K562 (cell line): ENCODE results near the gene ZNF865. TPM values are rescaled to one million over a fixed set of nuclear protein-coding genes. Genes with fewer than 3 reads are reported as not detected.

Source experiments
- BHLHE40 ChIP-seq: IDR thresholded peaks from 2 replicates; pipeline ENCODE4 v1.6.1; 2011; ENCODE audit warnings: low read length, improper control_type of control experiment
- CXXC5 ChIP-seq: fragments of 250-450 bp; sonication (Bioruptor Pico); IDR thresholded peaks from 2 replicates; pipeline ENCODE4 v1.8.0; 2022; ENCODE audit warnings: inconsistent platforms, mild to moderate bottlenecking, moderate library complexity
- E2F6 ChIP-seq, 2 experiments: IDR thresholded peaks; 2 replicates each; pipeline ENCODE4 v1.6.1; 2011; ENCODE audit warnings: borderline replicate concordance in 1 of 2, control low read depth in 1 of 2, low read depth in 1 of 2, low read length in 1 of 2, mild to moderate bottlenecking in 1 of 2, mixed read lengths in 1 of 2, moderate library complexity in 1 of 2; ENCODE audit not compliant: insufficient read depth in 1 of 2, insufficient read length in 1 of 2, poor library complexity in 1 of 2, severe bottlenecking in 1 of 2; ENCODE audit errors: extremely low read depth in 1 of 2
- ETV1 ChIP-seq: fragments of 450-650 bp; conservative IDR thresholded peaks from 2 replicates; pipeline ENCODE4 v1.6.1; 2016; ENCODE audit warnings: missing genetic modification characterization, control low read depth, low read depth, missing compliant biosample characterization
- GABPA ChIP-seq: fragments of 200-800 bp; sonication (Bioruptor generic); conservative IDR thresholded peaks from 2 replicates; pipeline ENCODE4 v1.6.1; 2016; ENCODE audit warnings: low read depth, missing genetic modification characterization, missing compliant biosample characterization
- HEY1 ChIP-seq: fragments of 250-450 bp; sonication (Bioruptor Pico); IDR thresholded peaks from 2 replicates; pipeline ENCODE4 v1.5.0; 2020; ENCODE audit warnings: mild to moderate bottlenecking, moderate library complexity, borderline replicate concordance
- HMBOX1 ChIP-seq: sonication (generic); IDR thresholded peaks from 2 replicates; pipeline ENCODE4 v1.6.1; 2016
- KDM1A ChIP-seq, 2 experiments: fragments of 450-650 bp; IDR thresholded peaks; 2 replicates each; pipeline ENCODE4 v1.6.1; 2016; ENCODE audit warnings: mild to moderate bottlenecking in 2 of 2
- KHSRP ChIP-seq: fragments of 450-650 bp; IDR thresholded peaks from 2 replicates; pipeline ENCODE4 v1.6.1; 2017
- LEF1 ChIP-seq: fragments of 450-650 bp; IDR thresholded peaks from 2 replicates; pipeline ENCODE4 v1.6.1; 2016; ENCODE audit warnings: mild to moderate bottlenecking
- MEF2D ChIP-seq: conservative IDR thresholded peaks from 2 replicates; pipeline ENCODE4 v1.6.1; 2016; ENCODE audit warnings: low read depth, missing genetic modification characterization, missing compliant biosample characterization
- NFXL1 ChIP-seq: fragments of 450-650 bp; formaldehyde crosslinking; IDR thresholded peaks from 2 replicates; pipeline ENCODE4 v1.4.0; 2021; ENCODE audit warnings: mild to moderate bottlenecking
- PRPF4 ChIP-seq: fragments of 200-400 bp; formaldehyde crosslinking; IDR thresholded peaks from one replicate; pipeline ENCODE4 v1.6.1; 2017; ENCODE audit warnings: low read length, low read depth, mild to moderate bottlenecking; ENCODE audit not compliant: insufficient read depth, poor library complexity, severe bottlenecking
- RBM25 ChIP-seq: fragments of 200-400 bp; formaldehyde crosslinking; IDR thresholded peaks from 2 replicates; pipeline ENCODE4 v1.6.1; 2018; ENCODE audit warnings: low read length, low read depth, moderate library complexity; ENCODE audit not compliant: severe bottlenecking
- SAFB ChIP-seq: fragments of 200-400 bp; formaldehyde crosslinking; IDR thresholded peaks from 2 replicates; pipeline ENCODE4 v1.6.1; 2017; ENCODE audit warnings: low read depth, low read length, borderline replicate concordance
- SETDB1 ChIP-seq: IDR thresholded peaks from one replicate; pipeline ENCODE4 v1.6.1; 2012; ENCODE audit warnings: low read length, control low read depth, inconsistent platforms
- SMARCA4 ChIP-seq: fragments of 450-650 bp; IDR thresholded peaks from 2 replicates; pipeline ENCODE4 v1.6.1; 2016
- SMARCA5 ChIP-seq: fragments of 450-650 bp; IDR thresholded peaks from 2 replicates; pipeline ENCODE4 v1.6.1; 2016
- ZBTB26 ChIP-seq: fragments of 450-650 bp; formaldehyde crosslinking; IDR thresholded peaks from 2 replicates; pipeline ENCODE4 v1.4.0; 2022; ENCODE audit warnings: missing genetic modification characterization
- ZBTB7A ChIP-seq: IDR thresholded peaks from 2 replicates; pipeline ENCODE4 v1.6.1; 2011; ENCODE audit warnings: low read depth, mild to moderate bottlenecking, low read length, moderate library complexity, borderline replicate concordance; ENCODE audit not compliant: control insufficient read depth
- ZC3H8 ChIP-seq: fragments of 450-650 bp; IDR thresholded peaks from 2 replicates; pipeline ENCODE4 v1.6.1; 2017
- ZFP1 ChIP-seq: fragments of 450-650 bp; formaldehyde crosslinking; IDR thresholded peaks from 2 replicates; pipeline ENCODE4 v1.4.0; 2020; ENCODE audit warnings: mild to moderate bottlenecking, mixed read lengths
- ZNF143 ChIP-seq: sonication (generic); formaldehyde crosslinking; IDR thresholded peaks from 2 replicates; pipeline ENCODE4 v1.9.0; 2022; ENCODE audit warnings: mild to moderate bottlenecking, missing genetic modification reagents
- ZNF23 ChIP-seq: fragments of 250-450 bp; sonication (Bioruptor Pico); IDR thresholded peaks from 2 replicates; pipeline ENCODE4 v1.4.0; 2020; ENCODE audit warnings: mild to moderate bottlenecking
- ZNF232 ChIP-seq: sonication (generic); formaldehyde crosslinking; IDR thresholded peaks from 2 replicates; pipeline ENCODE4 v1.8.0; 2022; ENCODE audit warnings: mild to moderate bottlenecking, missing genetic modification reagents
- ZNF24 ChIP-seq: fragments of 450-650 bp; IDR thresholded peaks from 2 replicates; pipeline ENCODE4 v1.6.1; 2016
- ZNF445 ChIP-seq: fragments of 250-450 bp; sonication (Bioruptor Pico); IDR thresholded peaks from 2 replicates; pipeline ENCODE4 v1.4.0; 2020; ENCODE audit warnings: low read depth, mild to moderate bottlenecking, moderate library complexity
- ZNF696 ChIP-seq: fragments of 250-450 bp; sonication (Bioruptor Pico); conservative IDR thresholded peaks from 2 replicates; pipeline ENCODE4 v1.4.0; 2020; ENCODE audit warnings: mild to moderate bottlenecking, moderate library complexity
- polyA plus RNA-seq, 8 experiments: library from polyadenylated mRNA; depleted of rRNA in 4 of 8; stranded (reverse) in 5 of 8; unstranded in 3 of 8; fragments of >200 nt; fragmentation: Nextera tagmentation in 2 of 8; fragmentation: Illumina TruSeq in 1 of 8; extraction: Ambion mirVana in 2 of 8; extraction: Trizol in 1 of 8; gene quantifications; 2 replicates each; pipeline versions ENCODE4 v1.2.1 to v1.2.3, GENCODE V29; 2011 to 2014; ENCODE audit warnings: inconsistent platforms in 1 of 8, missing spikeins in 1 of 8
- total RNA-seq, 7 experiments: library from RNA; depleted of rRNA in 6 of 7; stranded (reverse); fragments of >200 nt in 6 of 7; fragmentation: Illumina TruSeq in 2 of 7; extraction: Trizol in 2 of 7; gene quantifications; 2 replicates each; pipeline versions ENCODE4 v1.2.1 to v1.2.3, GENCODE V29; 2011 to 2021; ENCODE audit warnings: low replicate concordance in 1 of 7
- TF ChIP-seq, protein P1 (sequence below): fragments of 250-450 bp; sonication (Bioruptor Pico); IDR thresholded peaks from 2 replicates; pipeline ENCODE4 v1.8.0; 2022; ENCODE audit warnings: moderate library complexity, mild to moderate bottlenecking, inconsistent platforms

Gene ZNF865
- total and polyA plus RNA-seq, 9 of the 15 experiments (the other 6 are each of a cell fraction or from before 2014, with no cell fraction given), result 0.40 to 18.8 (median 1.6) TPM; not detected in 2

DNA sequence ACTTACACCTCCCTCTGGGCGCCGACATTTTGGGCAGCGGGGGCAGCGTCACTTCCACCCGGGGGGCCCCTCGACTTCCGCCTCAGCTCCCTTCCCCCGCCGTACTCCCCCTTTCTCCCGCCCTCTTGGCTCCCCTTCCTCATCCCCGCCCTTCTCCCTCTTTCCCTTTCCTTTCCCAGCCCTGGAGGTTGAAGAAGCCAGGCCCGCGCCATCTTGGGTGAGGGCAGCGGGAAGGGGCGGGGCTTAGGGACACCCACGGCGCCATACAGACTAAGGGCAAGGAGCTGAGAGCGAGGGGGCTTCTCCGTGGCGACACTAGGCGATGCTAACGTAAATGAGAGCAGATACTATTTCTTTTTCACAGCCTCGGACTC is 6.0 kb upstream of the ZNF865 start, which contains the start of gene FIZ1 (continued):
- TF ChIP-seq BHLHE40 (no peak), ZFP1 (no peak), ZC3H8 (no peak), E2F6 (IDR thresholded peaks at IDR 0.05; ENCODE audit: borderline replicate concordance in 1 of 2, extremely low read depth in 1 of 2, insufficient read depth in 1 of 2, insufficient read length in 1 of 2, low read depth in 1 of 2, low read length in 1 of 2, poor library complexity in 1 of 2, severe bottlenecking in 1 of 2) (no peak), ZNF23 (CRISPR knock-in tag) (no peak), SETDB1 (no peak), ETV1 (tag) (peak; percentile 66; the same call in 1 of the 2 replicates), HMBOX1 (no peak), KDM1A (IDR thresholded peaks at IDR 0.05) (no peak), NFXL1 (CRISPR knock-in tag) (no peak), ZNF696 (no peak), SMARCA4 (no peak), LEF1 (peak; percentile 80; the same call in 1 of the 2 replicates), GABPA (tag) (peak; percentile 99), ZNF24 (no peak), CXXC5 (CRISPR knock-in tag) (no peak), MEF2D (tag) (no peak), RBM25 (no peak), ZBTB7A (peak; percentile 72; the same call in 1 of the 2 replicates), KHSRP (no peak), PRPF4 (no peak), SAFB (no peak), ZBTB26 (no peak), ZNF143 (0 out of 2 replicates have a peak, but pooled peaks have one; percentile 54), ZNF445 (CRISPR knock-in tag) (no peak), ZNF232 (no peak; the same call in 1 of the 2 replicates), SMARCA5 (no peak), HEY1 (no peak)
- TF ChIP-seq, protein P1, sequence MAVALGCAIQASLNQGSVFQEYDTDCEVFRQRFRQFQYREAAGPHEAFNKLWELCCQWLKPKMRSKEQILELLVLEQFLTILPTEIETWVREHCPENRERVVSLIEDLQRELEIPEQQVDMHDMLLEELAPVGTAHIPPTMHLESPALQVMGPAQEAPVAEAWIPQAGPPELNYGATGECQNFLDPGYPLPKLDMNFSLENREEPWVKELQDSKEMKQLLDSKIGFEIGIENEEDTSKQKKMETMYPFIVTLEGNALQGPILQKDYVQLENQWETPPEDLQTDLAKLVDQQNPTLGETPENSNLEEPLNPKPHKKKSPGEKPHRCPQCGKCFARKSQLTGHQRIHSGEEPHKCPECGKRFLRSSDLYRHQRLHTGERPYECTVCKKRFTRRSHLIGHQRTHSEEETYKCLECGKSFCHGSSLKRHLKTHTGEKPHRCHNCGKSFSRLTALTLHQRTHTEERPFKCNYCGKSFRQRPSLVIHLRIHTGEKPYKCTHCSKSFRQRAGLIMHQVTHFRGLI (CRISPR knock-in tag), result no peak
